HepG2 (cell line): ENCODE measurements around the gene MMP23B. TPM values are rescaled to one million over a fixed set of nuclear protein-coding genes. Genes with fewer than 3 reads are reported as not detected.

Source experiments
- ATAC-seq: fragments of 200-7000 bp; cut with Tn5 transposase; 3 replicates; pipeline ENCODE4 v1.9.1; 2020; ENCODE audit warnings: mild to moderate bottlenecking, moderate library complexity
- BruUV-seq: library from RNA; stranded (reverse); fragments of 400-500 nt; replicated peaks from 2 replicates; lab custom pipeline; 2021; lab: Mats Ljungman, UMichigan
- CTCF ChIA-PET: fragments of 300-600 bp; formaldehyde crosslinking; extraction: SDS; loops from one replicate; lab custom pipeline; 2021; ENCODE audit warnings: low total read pairs, inconsistent platforms, low intra/inter-chr PET ratio; lab: Yijun Ruan, JAX
- POLR2A ChIA-PET: fragments of 350-600 bp; sonication (Branson Sonifier 250); formaldehyde crosslinking; loops from one replicate; lab custom pipeline; 2020; ENCODE audit warnings: antibody characterized with exemption, inconsistent platforms; lab: Yijun Ruan, JAX
- DNase-seq: peaks from one replicate; pipeline ENCODE4 v3.0.0-alpha.2; 2015; ENCODE audit warnings: low spot score
- FAIRE-seq: peaks from 3 replicates; lab custom pipeline; 2011; peaks lifted over from hg19 to GRCh38; lab: Jason Lieb, UNC
- H2AFZ ChIP-seq: one replicate; pipeline ENCODE4 v1.6.1; 2011; ENCODE audit warnings: low read length, inconsistent platforms
- H3K27ac ChIP-seq: fragments of 300-600 bp; 3 replicates; pipeline ENCODE4 v1.8.0; 2011; ENCODE audit warnings: mixed run types, mild to moderate bottlenecking, mixed read lengths, low read length, inconsistent platforms; ENCODE audit not compliant: insufficient read depth; ENCODE audit errors: extremely low read length
- H3K27me3 ChIP-seq, 2 experiments: fragments of 200-600 bp in 1 of 2; 2 replicates in 1 of 2; 3 replicates in 1 of 2; pipeline versions ENCODE4 v1.6.0 to v1.8.0; 2011; ENCODE audit warnings: low read length in 2 of 2, mild to moderate bottlenecking in 2 of 2, moderate library complexity in 2 of 2, inconsistent platforms in 1 of 2; ENCODE audit not compliant: insufficient read depth in 2 of 2, control insufficient read depth in 1 of 2
- H3K36me3 ChIP-seq, 2 experiments: fragments of 200-600 bp in 1 of 2; replicated peaks in 1 of 2; 2 replicates in 1 of 2; 3 replicates in 1 of 2; pipeline versions ENCODE4 v1.5.1 to v1.8.0; 2011; ENCODE audit warnings: low read length in 2 of 2, inconsistent platforms in 1 of 2; ENCODE audit not compliant: insufficient read depth in 2 of 2, control insufficient read depth in 1 of 2
- H3K4me1 ChIP-seq: 2 replicates; pipeline ENCODE4 v1.5.1; 2012; ENCODE audit warnings: low read length, inconsistent platforms; ENCODE audit not compliant: insufficient read depth
- H3K4me2 ChIP-seq: 2 replicates; pipeline ENCODE4 v1.6.0; 2011; ENCODE audit warnings: low read depth, low read length, inconsistent platforms
- H3K4me3 ChIP-seq, 3 experiments: fragments of 200-600 bp in 1 of 3; sonication (generic), shearing (Covaris generic) in 1 of 3; replicated peaks in 1 of 3; 2 replicates each; pipeline ENCODE4 v1.5.1; 2011 to 2016; ENCODE audit warnings: low read length in 3 of 3, inconsistent platforms in 2 of 3, low read depth in 2 of 3, mild to moderate bottlenecking in 2 of 3, control low read depth in 1 of 3, mixed read lengths in 1 of 3; ENCODE audit not compliant: insufficient read depth in 1 of 3
- H3K79me2 ChIP-seq: one replicate; pipeline ENCODE4 v1.6.1; 2011; ENCODE audit warnings: low read length, inconsistent platforms; ENCODE audit not compliant: insufficient read depth
- H3K9ac ChIP-seq: 2 replicates; pipeline ENCODE4 v1.6.0; 2011; ENCODE audit warnings: mild to moderate bottlenecking, low read depth, low read length, inconsistent platforms; ENCODE audit not compliant: insufficient read depth
- H3K9me3 ChIP-seq: 2 replicates; pipeline ENCODE4 v1.5.1; 2012; ENCODE audit warnings: mild to moderate bottlenecking, low read length
- H4K20me1 ChIP-seq: 2 replicates; pipeline ENCODE4 v1.6.0; 2011; ENCODE audit warnings: inconsistent platforms, mild to moderate bottlenecking, low read length, moderate library complexity; ENCODE audit not compliant: insufficient read depth
- ATF5 ChIP-seq: sonication (generic); formaldehyde crosslinking; IDR thresholded peaks from 2 replicates; pipeline ENCODE4 v1.4.0; 2020; ENCODE audit warnings: mild to moderate bottlenecking, low read depth, missing genetic modification reagents
- LBX2 ChIP-seq: sonication (generic); formaldehyde crosslinking; IDR thresholded peaks from 2 replicates; pipeline ENCODE4 v1.5.0; 2020; ENCODE audit warnings: missing genetic modification reagents, mild to moderate bottlenecking, borderline replicate concordance
- NFE2L2 ChIP-seq: fragments of 150-350 bp; IDR thresholded peaks from 2 replicates; pipeline ENCODE4 v1.6.1; 2014; ENCODE audit warnings: low read length
- RFX3 ChIP-seq: IDR thresholded peaks from 2 replicates; pipeline ENCODE4 v1.6.1; 2016; ENCODE audit warnings: missing biosample characterization, missing genetic modification reagents
- TFDP1 ChIP-seq: IDR thresholded peaks from 2 replicates; pipeline ENCODE4 v1.6.1; 2016; ENCODE audit warnings: missing compliant biosample characterization, missing genetic modification reagents, borderline replicate concordance
- ZFP1 ChIP-seq: IDR thresholded peaks from 2 replicates; pipeline ENCODE4 v1.6.1; 2016
- ZNF3 ChIP-seq: IDR thresholded peaks from 2 replicates; pipeline ENCODE4 v1.7.0; 2017; ENCODE audit warnings: inconsistent platforms
- ZNF530 ChIP-seq: sonication (generic); formaldehyde crosslinking; IDR thresholded peaks from 2 replicates; pipeline ENCODE4 v1.5.0; 2020; ENCODE audit warnings: low read depth, mild to moderate bottlenecking, missing genetic modification reagents
- ZNF547 ChIP-seq: sonication (generic); formaldehyde crosslinking; IDR thresholded peaks from 2 replicates; pipeline ENCODE4 v1.5.1; 2020; ENCODE audit warnings: mild to moderate bottlenecking, missing genetic modification reagents
- ZNF549 ChIP-seq: sonication (generic); formaldehyde crosslinking; IDR thresholded peaks from 2 replicates; pipeline ENCODE4 v1.5.0; 2020; ENCODE audit warnings: missing genetic modification reagents
- ZNF556 ChIP-seq: sonication (generic); formaldehyde crosslinking; IDR thresholded peaks from 2 replicates; pipeline ENCODE4 v1.4.0; 2020; ENCODE audit warnings: mild to moderate bottlenecking, missing genetic modification reagents, borderline replicate concordance
- ZNF773 ChIP-seq: sonication (generic); formaldehyde crosslinking; IDR thresholded peaks from 2 replicates; pipeline ENCODE4 v1.4.0; 2020; ENCODE audit warnings: missing genetic modification reagents, borderline replicate concordance
- ZSCAN9 ChIP-seq: IDR thresholded peaks from 2 replicates; pipeline ENCODE4 v1.6.1; 2016; ENCODE audit warnings: borderline replicate concordance
- WGBS: methylation state at CpG from one replicate; pipeline ENCODE4 v1.1.6; 2017; ENCODE audit warnings: low lambda C conversion rate; 5-methylcytosine and 5-hydroxymethylcytosine counted together
- in situ Hi-C: cut with HindIII; loops from 2 replicates; pipeline ENCODE4 v1.10.0; 2017; ENCODE audit warnings: low pct_unique_long_range_greater_than_20kb; ENCODE audit not compliant: extremely low pct_ligation_motif_present
- intact Hi-C: fragments of 100-400 bp; cut with micrococcal nuclease; formaldehyde crosslinking; loops from one replicate; pipeline ENCODE4 v1.10.0; 2022; ENCODE audit not compliant: unreplicated experiment
- polyA plus RNA-seq, 8 experiments: library from polyadenylated mRNA; depleted of rRNA in 3 of 8; stranded (reverse) in 7 of 8; unstranded in 1 of 8; fragments of >200 nt; fragmentation: Illumina TruSeq in 4 of 8; extraction: Trizol in 4 of 8; gene quantifications; 2 replicates each; pipeline versions ENCODE4 v1.2.1 to v1.2.3, GENCODE V29; 2011 to 2016; ENCODE audit warnings: low read depth in 4 of 8, missing spikeins in 1 of 8, mixed read lengths in 1 of 8; ENCODE audit not compliant: insufficient read depth in 1 of 8
- total RNA-seq, 5 experiments: library from RNA; depleted of rRNA; stranded (reverse); fragments of >200 nt; fragmentation: Illumina TruSeq; extraction: Trizol; gene quantifications; 2 replicates each; pipeline ENCODE4 v1.2.3, GENCODE V29; 2016; ENCODE audit warnings: low read depth in 1 of 5
- TF ChIP-seq, protein P1 (sequence below): sonication (generic); formaldehyde crosslinking; IDR thresholded peaks from 2 replicates; pipeline ENCODE4 v1.4.0; 2020; ENCODE audit warnings: missing genetic modification reagents, borderline replicate concordance
- TF ChIP-seq, protein P2 (sequence below): sonication (generic); formaldehyde crosslinking; IDR thresholded peaks from 2 replicates; pipeline ENCODE4 v1.4.0; 2020; ENCODE audit warnings: missing genetic modification reagents

Gene MMP23B
- total and polyA plus RNA-seq, 2 of the 13 experiments (the other 11 are each of a cell fraction or from before 2014, with no cell fraction given): 0.61 to 0.75 TPM

DNA sequence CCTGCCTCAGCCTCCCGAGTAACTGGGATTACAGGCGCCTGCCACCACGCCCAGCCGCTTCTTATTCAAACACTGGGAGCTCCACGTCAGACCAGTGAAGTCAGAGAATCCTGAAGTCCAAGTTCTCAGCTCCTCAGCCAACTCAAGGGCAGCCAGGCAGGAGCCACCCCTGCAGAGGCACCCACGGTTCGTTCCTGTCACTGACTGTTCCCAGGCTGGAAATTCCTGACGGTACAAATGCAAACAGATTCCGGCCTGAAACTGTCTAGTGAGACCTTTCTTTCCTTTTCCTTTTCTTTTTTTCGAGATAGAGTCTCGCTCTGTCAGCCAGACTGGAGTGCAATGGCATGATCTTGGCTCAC, 48.9 kb downstream of the MMP23B start:
- Histone ChIP-seq H3K36me3 (no peaks in the 10 kb centered on the region; a peak in 1 of 5 replicates), H3K4me1 (peaks cover 59% of the 10 kb centered on the region), H3K4me3 (no peak overlapping the region; a peak in 1 of 6 replicates), H4K20me1 (no peaks in the 10 kb centered on the region; the same call in 1 of the 2 replicates), H3K9me3 (no peaks in the 10 kb centered on the region), H3K79me2 (peaks cover 13% of the 10 kb centered on the region), H3K4me2 (peak overlapping the region; percentile 31), H2AFZ (no peak overlapping the region), H3K9ac (0 out of 2 replicates have a peak overlapping the region, but pooled peaks have one; percentile 18), H3K27ac (peak overlapping the region; percentile 53), H3K27me3 (no peaks in the 10 kb centered on the region)
- FAIRE-seq (peak; percentile 82), DNase-seq (peak; percentile 84), ATAC-seq (peak; percentile 53)
- BruUV-seq: no TSS peak
- ChIA-PET POLR2A (no interaction called here), CTCF (no interaction called here)
- intact Hi-C loops (no loop called here), in situ Hi-C loops (no loop called here)
- WGBS: 12% methylated on average over 11 of the region's 11 CpGs
- TF ChIP-seq RFX3 (CRISPR knock-in tag): no peak
- no peak for TF ChIP-seq ZNF773
- TF ChIP-seq ZNF549 (CRISPR knock-in tag): no peak
- no peak for TF ChIP-seq ZNF530
- TF ChIP-seq ZNF556 (CRISPR knock-in tag): no peak
- no peak for TF ChIP-seq ZNF3
- no peak for TF ChIP-seq TFDP1 (CRISPR knock-in tag)
- TF ChIP-seq LBX2 (CRISPR knock-in tag): no peak
- TF ChIP-seq ZSCAN9 (CRISPR knock-in tag): no peak
- TF ChIP-seq, protein P1, sequence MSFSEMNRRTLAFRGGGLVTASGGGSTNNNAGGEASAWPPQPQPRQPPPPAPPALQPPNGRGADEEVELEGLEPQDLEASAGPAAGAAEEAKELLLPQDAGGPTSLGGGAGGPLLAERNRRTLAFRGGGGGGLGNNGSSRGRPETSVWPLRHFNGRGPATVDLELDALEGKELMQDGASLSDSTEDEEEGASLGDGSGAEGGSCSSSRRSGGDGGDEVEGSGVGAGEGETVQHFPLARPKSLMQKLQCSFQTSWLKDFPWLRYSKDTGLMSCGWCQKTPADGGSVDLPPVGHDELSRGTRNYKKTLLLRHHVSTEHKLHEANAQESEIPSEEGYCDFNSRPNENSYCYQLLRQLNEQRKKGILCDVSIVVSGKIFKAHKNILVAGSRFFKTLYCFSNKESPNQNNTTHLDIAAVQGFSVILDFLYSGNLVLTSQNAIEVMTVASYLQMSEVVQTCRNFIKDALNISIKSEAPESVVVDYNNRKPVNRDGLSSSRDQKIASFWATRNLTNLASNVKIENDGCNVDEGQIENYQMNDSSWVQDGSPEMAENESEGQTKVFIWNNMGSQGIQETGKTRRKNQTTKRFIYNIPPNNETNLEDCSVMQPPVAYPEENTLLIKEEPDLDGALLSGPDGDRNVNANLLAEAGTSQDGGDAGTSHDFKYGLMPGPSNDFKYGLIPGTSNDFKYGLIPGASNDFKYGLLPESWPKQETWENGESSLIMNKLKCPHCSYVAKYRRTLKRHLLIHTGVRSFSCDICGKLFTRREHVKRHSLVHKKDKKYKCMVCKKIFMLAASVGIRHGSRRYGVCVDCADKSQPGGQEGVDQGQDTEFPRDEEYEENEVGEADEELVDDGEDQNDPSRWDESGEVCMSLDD: no peak
- TF ChIP-seq ZFP1: no peak
- no peak for TF ChIP-seq ZNF547 (CRISPR knock-in tag)
- TF ChIP-seq, protein P2, sequence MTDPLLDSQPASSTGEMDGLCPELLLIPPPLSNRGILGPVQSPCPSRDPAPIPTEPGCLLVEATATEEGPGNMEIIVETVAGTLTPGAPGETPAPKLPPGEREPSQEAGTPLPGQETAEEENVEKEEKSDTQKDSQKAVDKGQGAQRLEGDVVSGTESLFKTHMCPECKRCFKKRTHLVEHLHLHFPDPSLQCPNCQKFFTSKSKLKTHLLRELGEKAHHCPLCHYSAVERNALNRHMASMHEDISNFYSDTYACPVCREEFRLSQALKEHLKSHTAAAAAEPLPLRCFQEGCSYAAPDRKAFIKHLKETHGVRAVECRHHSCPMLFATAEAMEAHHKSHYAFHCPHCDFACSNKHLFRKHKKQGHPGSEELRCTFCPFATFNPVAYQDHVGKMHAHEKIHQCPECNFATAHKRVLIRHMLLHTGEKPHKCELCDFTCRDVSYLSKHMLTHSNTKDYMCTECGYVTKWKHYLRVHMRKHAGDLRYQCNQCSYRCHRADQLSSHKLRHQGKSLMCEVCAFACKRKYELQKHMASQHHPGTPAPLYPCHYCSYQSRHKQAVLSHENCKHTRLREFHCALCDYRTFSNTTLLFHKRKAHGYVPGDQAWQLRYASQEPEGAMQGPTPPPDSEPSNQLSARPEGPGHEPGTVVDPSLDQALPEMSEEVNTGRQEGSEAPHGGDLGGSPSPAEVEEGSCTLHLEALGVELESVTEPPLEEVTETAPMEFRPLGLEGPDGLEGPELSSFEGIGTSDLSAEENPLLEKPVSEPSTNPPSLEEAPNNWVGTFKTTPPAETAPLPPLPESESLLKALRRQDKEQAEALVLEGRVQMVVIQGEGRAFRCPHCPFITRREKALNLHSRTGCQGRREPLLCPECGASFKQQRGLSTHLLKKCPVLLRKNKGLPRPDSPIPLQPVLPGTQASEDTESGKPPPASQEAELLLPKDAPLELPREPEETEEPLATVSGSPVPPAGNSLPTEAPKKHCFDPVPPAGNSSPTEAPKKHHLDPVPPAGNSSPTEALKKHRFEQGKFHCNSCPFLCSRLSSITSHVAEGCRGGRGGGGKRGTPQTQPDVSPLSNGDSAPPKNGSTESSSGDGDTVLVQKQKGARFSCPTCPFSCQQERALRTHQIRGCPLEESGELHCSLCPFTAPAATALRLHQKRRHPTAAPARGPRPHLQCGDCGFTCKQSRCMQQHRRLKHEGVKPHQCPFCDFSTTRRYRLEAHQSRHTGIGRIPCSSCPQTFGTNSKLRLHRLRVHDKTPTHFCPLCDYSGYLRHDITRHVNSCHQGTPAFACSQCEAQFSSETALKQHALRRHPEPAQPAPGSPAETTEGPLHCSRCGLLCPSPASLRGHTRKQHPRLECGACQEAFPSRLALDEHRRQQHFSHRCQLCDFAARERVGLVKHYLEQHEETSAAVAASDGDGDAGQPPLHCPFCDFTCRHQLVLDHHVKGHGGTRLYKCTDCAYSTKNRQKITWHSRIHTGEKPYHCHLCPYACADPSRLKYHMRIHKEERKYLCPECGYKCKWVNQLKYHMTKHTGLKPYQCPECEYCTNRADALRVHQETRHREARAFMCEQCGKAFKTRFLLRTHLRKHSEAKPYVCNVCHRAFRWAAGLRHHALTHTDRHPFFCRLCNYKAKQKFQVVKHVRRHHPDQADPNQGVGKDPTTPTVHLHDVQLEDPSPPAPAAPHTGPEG: no peak
- no peak for TF ChIP-seq NFE2L2
- TF ChIP-seq ATF5 (CRISPR knock-in tag): no peak
